Karpas-422 (cell line): ENCODE measurements around the gene TBC1D13. TPM values are rescaled to one million over a fixed set of nuclear protein-coding genes. Genes with fewer than 3 reads are reported as not detected.

Experiments used
- DNase-seq: peaks from one replicate; pipeline ENCODE4 v3.0.0-alpha.2; 2015
- H2AFZ ChIP-seq: fragments of 200-600 bp; sonication (generic); 2 replicates; pipeline ENCODE4 v1.6.1; 2014; ENCODE audit warnings: antibody characterized with exemption, low read length, mixed read lengths
- H3K27ac ChIP-seq: fragments of 200-600 bp; sonication (generic); 2 replicates; pipeline ENCODE4 v1.5.1; 2014; ENCODE audit warnings: mild to moderate bottlenecking, low read length, moderate library complexity
- H3K27me3 ChIP-seq: fragments of 200-600 bp; sonication (generic); 2 replicates; pipeline ENCODE4 v1.6.1; 2014; ENCODE audit warnings: low read length, mixed read lengths
- H3K36me3 ChIP-seq: fragments of 200-600 bp; sonication (generic); 2 replicates; pipeline ENCODE4 v1.6.1; 2014; ENCODE audit warnings: low read length, mixed read lengths; ENCODE audit not compliant: insufficient read depth
- H3K4me1 ChIP-seq: fragments of 200-600 bp; sonication (generic); 2 replicates; pipeline ENCODE4 v1.6.1; 2014; ENCODE audit warnings: mild to moderate bottlenecking, low read length, mixed read lengths
- H3K4me2 ChIP-seq: fragments of 200-600 bp; sonication (generic); 2 replicates; pipeline ENCODE4 v1.6.1; 2014; ENCODE audit warnings: low read length, low read depth, mild to moderate bottlenecking; ENCODE audit not compliant: poor library complexity, severe bottlenecking
- H3K4me3 ChIP-seq: fragments of 200-600 bp; sonication (generic); 2 replicates; pipeline ENCODE4 v1.5.1; 2014; ENCODE audit warnings: mild to moderate bottlenecking, antibody characterized with exemption, low read length, mixed read lengths
- H3K79me2 ChIP-seq: fragments of 200-600 bp; sonication (generic); 2 replicates; pipeline ENCODE4 v1.6.1; 2014; ENCODE audit warnings: mild to moderate bottlenecking, low read length, mixed read lengths
- H3K9ac ChIP-seq: fragments of 200-600 bp; sonication (generic); 2 replicates; pipeline ENCODE4 v1.6.0; 2014; ENCODE audit warnings: low read length
- H3K9me2 ChIP-seq: fragments of 200-600 bp; sonication (generic), shearing (Covaris generic); replicated peaks from 2 replicates; pipeline ENCODE4 v1.6.0; 2014; ENCODE audit warnings: mild to moderate bottlenecking, low read length, moderate library complexity; ENCODE audit not compliant: insufficient read depth
- H3K9me3 ChIP-seq: fragments of 300-700, 200-600 bp; sonication (generic); 2 replicates; pipeline ENCODE4 v1.6.1; 2014; ENCODE audit warnings: low read length, mixed read lengths
- H4K20me1 ChIP-seq: fragments of 200-600 bp; sonication (generic); 2 replicates; pipeline ENCODE4 v1.6.1; 2014; ENCODE audit warnings: mild to moderate bottlenecking, antibody characterized with exemption, low read length, low read depth; ENCODE audit not compliant: insufficient read depth
- total RNA-seq: library from RNA; depleted of rRNA; stranded (reverse); fragments of >200 nt; shearing (Covaris generic); gene quantifications from 2 replicates; pipeline ENCODE4 v1.2.3, GENCODE V29; 2014; ENCODE audit warnings: low replicate concordance

The TBC1D13 gene
- total RNA-seq, 1 experiment from 2014 or later: 6.7 TPM

GRCh38 chr9:128762671-128763449, 24.2 kb upstream of the TBC1D13 start:
- Histone ChIP-seq H3K4me2 (no peak overlapping the region), H3K4me1 (no peaks in the 10 kb centered on the region), H3K4me3 (no peak overlapping the region), H3K27ac (no peak overlapping the region), H3K9ac (no peak overlapping the region), H3K36me3 (no peaks in the 10 kb centered on the region), H2AFZ (no peak overlapping the region), H3K79me2 (peaks cover 5% of the 10 kb centered on the region; the same call in 1 of the 2 replicates), H3K9me3 (no peaks in the 10 kb centered on the region), H4K20me1 (no peaks in the 10 kb centered on the region), H3K9me2 (no peaks in the 10 kb centered on the region), H3K27me3 (no peaks in the 10 kb centered on the region)
- DNase-seq: no peak

GRCh38 chr9:128764361-128764760, 22.7 kb upstream of the TBC1D13 start:
- no peaks in the 10 kb centered on the region for H3K9me2 ChIP-seq
- no peaks in the 10 kb centered on the region for H4K20me1 ChIP-seq
- H3K27ac ChIP-seq: no peak overlapping the region
- no peak overlapping the region for H3K4me2 ChIP-seq
- no peak overlapping the region for H2AFZ ChIP-seq
- no peaks in the 10 kb centered on the region for H3K9me3 ChIP-seq
- no peaks in the 10 kb centered on the region for H3K27me3 ChIP-seq
- H3K36me3 ChIP-seq: no peaks in the 10 kb centered on the region
- peak; percentile 62 for DNase-seq
- H3K79me2 ChIP-seq: peaks cover 13% of the 10 kb centered on the region; the same call in 1 of the 2 replicates
- no peak overlapping the region for H3K9ac ChIP-seq
- no peak overlapping the region for H3K4me3 ChIP-seq
- no peaks in the 10 kb centered on the region for H3K4me1 ChIP-seq

- Histone ChIP-seq H3K4me1 (peaks cover 5% of the 10 kb centered on the region), H3K4me3 (no peak overlapping the region), H3K9me3 (no peaks in the 10 kb centered on the region), H3K4me2 (no peak overlapping the region), H3K79me2 (peaks cover 24% of the 10 kb centered on the region), H3K9me2 (no peaks in the 10 kb centered on the region), H2AFZ (no peak overlapping the region), H3K27ac (no peak overlapping the region), H3K9ac (no peak overlapping the region), H3K36me3 (no peaks in the 10 kb centered on the region), H4K20me1 (no peaks in the 10 kb centered on the region), H3K27me3 (no peaks in the 10 kb centered on the region)
- no peak for DNase-seq
Measured at GRCh38 chr9:128765499-128765898, 21.6 kb upstream of the TBC1D13 start.

GRCh38 chr9:128768606-128769005, 18.4 kb upstream of the TBC1D13 start:
- no peak overlapping the region for H3K9ac ChIP-seq
- H3K27ac ChIP-seq: no peak overlapping the region
- H3K4me1 ChIP-seq: peaks cover 15% of the 10 kb centered on the region
- H3K27me3 ChIP-seq: no peaks in the 10 kb centered on the region
- no peak overlapping the region for H3K4me3 ChIP-seq
- H3K4me2 ChIP-seq: no peak overlapping the region
- no peaks in the 10 kb centered on the region for H4K20me1 ChIP-seq
- no peaks in the 10 kb centered on the region for H3K36me3 ChIP-seq
- H3K9me3 ChIP-seq: no peaks in the 10 kb centered on the region
- no peak for DNase-seq
- H3K9me2 ChIP-seq: no peaks in the 10 kb centered on the region
- H2AFZ ChIP-seq: no peak overlapping the region
- H3K79me2 ChIP-seq: peaks cover 33% of the 10 kb centered on the region

GRCh38 chr9:128770286-128771030, 16.6 kb upstream of the TBC1D13 start:
- Histone ChIP-seq H2AFZ (no peak overlapping the region), H3K4me2 (peak overlapping the region; percentile 83), H3K36me3 (no peaks in the 10 kb centered on the region), H3K4me3 (peak overlapping the region; percentile 98), H3K9me2 (no peaks in the 10 kb centered on the region), H3K9ac (peak overlapping the region; percentile 88), H3K9me3 (no peaks in the 10 kb centered on the region), H3K27me3 (no peaks in the 10 kb centered on the region), H3K27ac (no peak overlapping the region), H3K79me2 (peaks cover 33% of the 10 kb centered on the region), H4K20me1 (no peaks in the 10 kb centered on the region), H3K4me1 (peaks cover 15% of the 10 kb centered on the region)
- no peak for DNase-seq

- peak overlapping the region; percentile 16 for H3K27ac ChIP-seq
- H3K4me3 ChIP-seq: peak overlapping the region; percentile 98
- DNase-seq: no peak
Measured at GRCh38 chr9:128771094-128771721, 15.8 kb upstream of the TBC1D13 start.

GRCh38 chr9:128771745-128772519, 15.1 kb upstream of the TBC1D13 start, which contains the start of gene ZER1:
Gene ZER1, minus strand, starts transcription at chr9:128771927. Its CDS starts 16,362 bp downstream, at chr9:128755565.
- no peaks in the 10 kb centered on the region for H4K20me1 ChIP-seq
- H3K4me2 ChIP-seq: peak within 1 kb of the TSS; percentile 83
- no peaks in the 10 kb centered on the region for H3K36me3 ChIP-seq
- no peaks in the 10 kb centered on the region for H3K27me3 ChIP-seq
- H3K9me2 ChIP-seq: no peaks in the 10 kb centered on the region
- peaks cover 33% of the 10 kb centered on the region for H3K79me2 ChIP-seq
- peak within 1 kb of the TSS; percentile 88 for H3K9ac ChIP-seq
- peak within 1 kb of the TSS; percentile 89 for H2AFZ ChIP-seq
- DNase-seq: peak; percentile 96
- peak within 1 kb of the TSS; percentile 98 for H3K4me3 ChIP-seq
- peak within 1 kb of the TSS; percentile 16 for H3K27ac ChIP-seq
- H3K4me1 ChIP-seq: peaks cover 15% of the 10 kb centered on the region
- no peaks in the 10 kb centered on the region; the same call in 1 of the 2 replicates for H3K9me3 ChIP-seq

More at GRCh38 chr9:128771094-128771721, 15.8 kb upstream of the TBC1D13 start:
- Histone ChIP-seq H3K27me3 (no peaks in the 10 kb centered on the region), H3K9ac (peak overlapping the region; percentile 88), H3K79me2 (peaks cover 33% of the 10 kb centered on the region), H4K20me1 (no peaks in the 10 kb centered on the region), H3K9me3 (no peaks in the 10 kb centered on the region; the same call in 1 of the 2 replicates), H3K9me2 (no peaks in the 10 kb centered on the region), H2AFZ (no peak overlapping the region), H3K4me2 (peak overlapping the region; percentile 83), H3K4me1 (peaks cover 15% of the 10 kb centered on the region), H3K36me3 (no peaks in the 10 kb centered on the region)
